ENCODE data around the gene LARP1B.

- TF ChIP-seq CTCF (conservative IDR thresholded peaks at IDR 0.05 in 1 of 2, IDR thresholded peaks at IDR 0.05 in 1 of 2; ENCODE audit: low read depth in 1 of 2, low read length in 2 of 2) (no peak), EZH2 (IDR thresholded peaks at IDR 0.05; ENCODE audit: low read length, missing control alignments) (no peak)
Observed at GRCh38 chr4:128227991-128228571, 167.0 kb downstream of the LARP1B start.

Data from fibroblast of lung (primary cell).